Gastroesophageal sphincter (tissue), 3 donors: ENCODE measurements around the gene IZUMO1R.

Source experiments
- POLR2A ChIP-seq, 2 donors: fragments of 450-650 bp; IDR thresholded peaks; one replicate each; pipeline ENCODE4 v1.6.1; 2017; ENCODE audit warnings: antibody characterized with exemption in 2 of 2, mild to moderate bottlenecking in 2 of 2, moderate library complexity in 1 of 2
- POLR2AphosphoS5 ChIP-seq: sonication (generic); formaldehyde crosslinking; IDR thresholded peaks from one replicate; pipeline ENCODE4 v1.6.1; 2017; ENCODE audit warnings: antibody characterized with exemption
- TF ChIP-seq, protein P1 (sequence below), 4 experiments: fragments of 200-600 bp in 2 of 4; fragments of 450-650 bp in 2 of 4; sonication (generic) in 1 of 4; IDR thresholded peaks; one replicate each; pipeline ENCODE4 v1.5.1; 2017 to 2019; ENCODE audit warnings: antibody characterized with exemption in 4 of 4, mild to moderate bottlenecking in 2 of 4, moderate library complexity in 2 of 4

DNA sequence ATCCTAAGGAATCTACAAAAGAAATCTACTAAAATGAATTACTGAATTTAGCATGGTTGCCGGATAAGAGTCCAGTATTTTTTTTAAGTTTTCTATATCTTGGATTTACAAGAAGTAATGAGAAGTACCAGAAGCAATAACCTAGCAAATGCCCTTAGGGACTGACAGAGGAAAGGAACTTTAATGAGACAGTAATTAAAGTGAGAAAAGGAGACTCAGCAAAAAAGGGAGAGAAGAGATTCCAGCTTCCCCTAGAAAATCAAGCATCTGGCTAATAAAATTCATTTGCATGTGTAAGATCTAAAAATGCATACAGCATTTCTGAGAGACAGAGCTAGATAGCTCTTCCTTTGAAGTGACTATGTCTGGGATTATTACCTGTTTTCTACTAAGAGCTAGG is 39.1 kb downstream of the IZUMO1R start:
- TF ChIP-seq, protein P1, sequence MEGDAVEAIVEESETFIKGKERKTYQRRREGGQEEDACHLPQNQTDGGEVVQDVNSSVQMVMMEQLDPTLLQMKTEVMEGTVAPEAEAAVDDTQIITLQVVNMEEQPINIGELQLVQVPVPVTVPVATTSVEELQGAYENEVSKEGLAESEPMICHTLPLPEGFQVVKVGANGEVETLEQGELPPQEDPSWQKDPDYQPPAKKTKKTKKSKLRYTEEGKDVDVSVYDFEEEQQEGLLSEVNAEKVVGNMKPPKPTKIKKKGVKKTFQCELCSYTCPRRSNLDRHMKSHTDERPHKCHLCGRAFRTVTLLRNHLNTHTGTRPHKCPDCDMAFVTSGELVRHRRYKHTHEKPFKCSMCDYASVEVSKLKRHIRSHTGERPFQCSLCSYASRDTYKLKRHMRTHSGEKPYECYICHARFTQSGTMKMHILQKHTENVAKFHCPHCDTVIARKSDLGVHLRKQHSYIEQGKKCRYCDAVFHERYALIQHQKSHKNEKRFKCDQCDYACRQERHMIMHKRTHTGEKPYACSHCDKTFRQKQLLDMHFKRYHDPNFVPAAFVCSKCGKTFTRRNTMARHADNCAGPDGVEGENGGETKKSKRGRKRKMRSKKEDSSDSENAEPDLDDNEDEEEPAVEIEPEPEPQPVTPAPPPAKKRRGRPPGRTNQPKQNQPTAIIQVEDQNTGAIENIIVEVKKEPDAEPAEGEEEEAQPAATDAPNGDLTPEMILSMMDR (IDR thresholded peaks at IDR 0.05): no peak
- no peak for TF ChIP-seq POLR2A (IDR thresholded peaks at IDR 0.05)
- no peak for TF ChIP-seq POLR2AphosphoS5
